Kidney tubule cell (primary cell): ENCODE results near the gene PHC1.

Experiments used
- DNase-seq: peaks from one replicate; pipeline ENCODE4 v3.0.0-alpha.2; 2018; ENCODE audit warnings: low spot score

PHC1 gene

DNA sequence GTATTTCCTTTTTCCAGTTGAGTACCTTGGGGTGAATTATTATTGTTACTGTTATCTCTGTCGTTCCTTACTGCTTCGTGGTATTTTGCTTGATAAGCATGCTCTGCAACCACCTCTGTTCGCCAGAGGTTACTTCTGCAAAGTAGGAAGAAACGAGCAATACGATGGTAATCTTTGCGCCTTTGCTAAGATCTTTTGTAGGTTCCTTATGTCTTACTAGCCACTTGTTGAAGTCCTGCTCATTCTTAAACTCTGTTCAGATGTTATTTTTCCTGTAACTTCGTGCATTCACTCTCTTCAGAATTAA lies 35.9 kb downstream of the PHC1 start:
- no peak for DNase-seq

DNA sequence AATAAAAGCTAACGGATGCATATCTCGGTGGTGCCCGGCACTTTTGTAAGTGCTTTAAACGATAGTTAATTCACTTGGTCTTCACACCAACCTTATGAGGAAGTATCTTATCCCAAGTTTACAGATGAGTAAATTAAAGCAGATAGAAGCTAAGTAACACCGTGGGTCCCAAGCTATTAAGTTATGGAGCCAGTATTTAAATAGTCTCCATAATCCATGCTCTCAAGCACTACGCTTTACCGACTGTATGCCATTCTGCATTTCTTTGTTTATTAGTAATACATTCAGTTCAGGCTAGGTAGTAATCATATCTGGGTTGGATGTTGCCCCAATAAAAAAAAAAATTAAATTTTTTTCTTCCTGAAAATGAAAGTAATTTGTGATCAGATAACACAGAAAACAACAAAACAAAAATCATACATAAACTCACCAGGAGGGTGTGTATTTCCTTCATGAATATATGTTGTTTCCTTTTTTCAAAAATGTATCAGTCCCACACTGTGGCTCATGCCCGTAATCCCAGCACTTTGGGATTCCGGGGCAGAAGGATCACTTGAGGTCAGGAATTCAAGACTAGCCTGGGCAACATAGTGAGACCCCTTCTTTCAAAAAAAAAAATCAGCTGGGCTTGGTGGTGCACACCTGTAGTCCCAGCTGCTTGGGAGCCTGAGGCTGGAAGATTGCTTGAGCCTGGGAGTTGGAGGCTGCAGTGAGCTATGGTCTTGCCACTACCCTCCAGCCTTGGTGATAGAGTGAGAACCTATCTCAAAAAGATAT lies 36.6 kb downstream of the PHC1 start:
- DNase-seq: no peak

DNA sequence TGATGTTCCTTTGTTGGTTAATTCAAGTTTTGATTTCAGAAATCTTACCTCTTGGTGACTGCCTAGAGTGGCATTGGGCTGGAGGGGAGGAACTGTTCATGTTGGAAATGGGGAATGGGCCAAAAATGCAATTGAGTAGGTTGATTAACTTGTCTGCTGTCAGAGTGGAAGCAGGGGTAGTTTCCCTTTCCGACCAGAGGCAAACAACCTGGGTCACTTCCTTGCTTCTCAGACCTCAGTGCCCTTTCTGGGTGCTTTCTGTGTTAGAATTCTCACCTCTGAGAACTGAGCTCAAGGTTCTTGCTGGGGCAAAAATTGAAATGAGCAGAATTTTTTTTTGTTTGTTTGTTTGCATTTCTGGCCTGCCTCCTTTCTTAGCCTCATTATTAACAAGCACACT lies 37.4 kb downstream of the PHC1 start:
- DNase-seq: no peak

DNA sequence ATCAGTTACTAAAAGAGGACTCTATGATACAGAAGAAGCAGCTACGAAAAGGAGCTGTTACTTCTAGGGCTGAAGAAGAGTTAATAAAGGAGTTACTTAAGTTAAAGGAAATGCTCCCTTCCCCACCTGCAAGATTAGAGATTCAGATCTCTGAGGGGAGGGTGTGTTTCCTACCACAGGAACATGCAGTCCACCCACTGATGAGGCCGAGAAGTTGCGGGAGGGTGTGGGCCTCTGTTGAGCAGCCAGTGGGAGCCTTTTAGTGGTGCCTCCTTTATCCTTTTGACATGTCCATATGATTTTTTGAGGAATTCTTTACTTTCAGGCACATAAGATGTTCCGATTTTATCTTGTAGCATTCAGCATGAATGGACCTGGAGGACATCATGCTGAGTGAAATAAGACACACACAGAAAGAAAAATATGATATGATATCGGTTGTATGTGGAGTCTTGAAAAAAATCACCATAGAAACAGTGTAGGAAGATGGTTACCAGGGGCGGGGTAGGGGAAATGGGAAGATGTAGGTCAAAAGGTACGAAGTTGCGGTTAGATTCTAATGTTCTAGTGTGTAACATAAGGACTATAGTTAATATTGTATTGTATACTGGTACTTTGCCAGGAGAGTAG lies 39.6 kb downstream of the PHC1 start:
- no peak for DNase-seq

DNA sequence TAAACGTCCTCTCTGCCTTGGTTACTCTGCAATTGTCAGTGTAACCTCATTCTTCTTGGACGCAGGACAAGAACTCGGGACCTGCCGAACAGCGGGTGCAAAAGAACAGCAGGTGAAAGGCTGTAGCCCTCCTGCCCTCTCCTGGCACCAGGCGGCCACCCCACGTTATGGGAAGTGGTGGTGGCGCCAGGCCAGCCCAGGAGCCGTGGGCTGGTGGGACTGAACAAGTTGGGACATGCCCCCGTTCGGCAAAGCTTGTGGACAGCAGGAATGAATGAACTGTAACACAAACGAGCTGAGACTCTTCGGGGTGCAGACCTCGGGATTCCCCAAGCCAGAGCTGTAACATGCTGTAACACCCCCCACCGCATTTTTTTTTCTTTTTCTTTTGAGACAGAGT lies 41.8 kb downstream of the PHC1 start:
- DNase-seq: no peak

DNA sequence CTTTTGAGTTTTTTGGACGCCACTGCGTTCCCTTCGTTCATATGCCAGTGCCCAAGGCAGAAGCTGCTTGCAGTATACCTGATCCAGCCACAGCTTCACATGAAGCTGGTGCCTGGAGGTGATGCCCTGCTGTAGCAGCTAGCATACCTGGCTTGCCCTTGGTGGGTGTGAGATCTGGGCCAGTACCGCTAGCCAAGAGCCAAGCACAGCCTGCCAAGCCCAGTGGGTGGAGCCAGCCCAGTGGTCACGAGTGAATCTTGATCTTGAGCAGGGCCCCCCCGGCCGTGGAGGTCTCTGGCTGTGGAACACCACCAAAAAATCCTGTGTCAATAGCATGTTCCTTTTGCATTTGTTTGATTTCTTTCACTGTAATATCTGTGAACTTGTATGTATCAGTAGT lies 42.5 kb downstream of the PHC1 start:
- no peak for DNase-seq

DNA sequence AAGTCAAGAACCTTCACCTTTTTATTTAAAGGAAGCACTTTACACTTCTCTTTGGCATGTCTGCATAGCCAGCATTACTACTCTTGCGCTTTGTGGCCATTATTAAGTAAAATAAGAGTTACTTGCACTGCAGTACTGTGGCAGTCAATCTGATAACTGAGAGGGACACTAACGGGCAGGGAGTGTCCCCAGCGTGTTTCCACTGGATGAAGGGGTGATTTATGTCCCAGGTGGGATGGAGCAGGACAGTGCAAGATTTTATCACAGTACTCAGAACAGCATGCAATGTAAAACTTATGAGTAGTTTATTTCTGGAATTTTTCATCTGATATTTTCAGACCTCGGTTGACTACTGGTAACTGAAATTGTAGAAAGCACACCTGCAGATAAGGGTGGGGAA lies 43.3 kb downstream of the PHC1 start:
- no peak for DNase-seq

DNA sequence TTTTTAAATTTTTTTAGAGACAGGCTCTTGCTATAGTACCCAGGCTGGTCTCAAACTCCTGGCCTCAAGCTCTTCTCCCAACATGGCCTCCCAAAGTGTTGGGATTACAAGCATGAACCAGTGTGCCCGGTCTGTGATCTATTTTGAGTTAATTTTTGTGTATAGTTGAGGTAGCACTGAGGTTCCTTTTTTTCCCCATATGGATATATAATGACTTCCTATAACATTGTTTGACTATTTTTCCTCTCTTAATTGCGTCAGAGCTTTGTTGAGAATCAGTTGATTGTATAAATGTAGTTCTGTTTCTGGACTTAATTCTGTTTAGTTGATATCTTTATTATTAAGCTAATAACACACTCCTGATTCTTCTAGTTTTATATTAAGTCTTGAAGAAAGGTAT lies 43.8 kb downstream of the PHC1 start:
- no peak for DNase-seq

DNA sequence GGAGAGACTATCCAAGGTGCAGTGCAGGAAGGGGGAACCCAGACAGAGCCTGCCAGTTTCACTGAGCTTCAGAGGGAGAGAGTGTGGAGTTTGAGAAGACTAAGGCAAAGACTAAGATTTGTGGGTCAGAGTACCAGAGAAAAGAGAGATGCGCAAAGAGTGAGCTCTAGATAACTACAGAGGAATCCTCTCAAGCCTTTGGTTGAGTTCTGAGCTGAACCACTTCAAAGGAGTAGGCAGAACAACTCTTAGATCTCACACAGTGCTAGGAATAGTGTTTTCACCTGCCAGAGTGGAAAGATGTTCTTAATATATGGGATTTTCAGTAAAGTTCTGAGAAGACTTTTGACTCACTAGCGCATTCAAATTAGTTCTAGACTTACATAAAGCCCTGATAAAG lies 45.9 kb downstream of the PHC1 start:
- no peak for DNase-seq

DNA sequence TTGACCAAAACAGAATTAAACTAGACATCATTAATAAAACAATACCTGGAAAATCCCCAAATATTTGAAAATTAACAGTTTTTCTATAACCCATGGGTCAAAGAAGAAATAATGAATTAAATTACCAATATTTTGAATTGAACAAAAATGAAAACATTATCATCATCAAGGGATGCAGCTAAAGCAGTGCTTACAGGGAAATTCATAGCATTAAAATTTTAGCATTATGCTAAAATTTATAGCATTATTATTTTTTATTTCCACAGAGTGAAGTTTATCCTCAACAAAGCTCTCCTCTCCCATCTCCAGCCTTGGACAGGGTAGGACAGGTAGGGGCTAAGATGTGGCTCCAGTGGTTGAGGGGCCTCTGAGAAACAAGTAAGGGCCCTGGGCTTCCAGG lies 54.5 kb downstream of the PHC1 start:
- no peak for DNase-seq

DNA sequence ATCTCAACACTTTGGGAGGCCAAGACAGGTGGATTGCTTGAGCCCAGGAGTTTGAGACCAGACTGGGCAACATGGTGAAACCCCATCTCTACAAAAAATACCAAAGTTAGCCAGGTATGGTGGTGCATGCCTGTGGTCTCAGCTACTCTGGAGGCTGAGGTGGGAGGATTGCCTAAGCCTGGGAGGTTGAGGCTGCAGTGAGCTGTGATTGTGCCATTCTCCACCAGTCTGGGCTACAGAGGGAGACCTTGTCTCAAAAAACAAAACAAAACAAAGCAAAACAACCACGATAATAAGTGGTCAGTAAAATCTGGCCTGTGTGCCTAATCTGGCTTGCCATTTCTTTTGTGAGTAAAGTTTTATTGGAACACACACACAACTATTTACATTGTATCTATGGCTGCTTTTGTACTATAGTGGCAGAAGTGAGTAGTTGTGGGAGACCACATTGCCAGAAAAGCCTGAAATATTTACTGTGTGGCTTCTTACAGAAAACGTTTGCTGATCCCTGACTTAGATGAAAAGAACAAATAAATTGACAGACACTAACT lies 55.6 kb downstream of the PHC1 start:
- no peak for DNase-seq

DNA sequence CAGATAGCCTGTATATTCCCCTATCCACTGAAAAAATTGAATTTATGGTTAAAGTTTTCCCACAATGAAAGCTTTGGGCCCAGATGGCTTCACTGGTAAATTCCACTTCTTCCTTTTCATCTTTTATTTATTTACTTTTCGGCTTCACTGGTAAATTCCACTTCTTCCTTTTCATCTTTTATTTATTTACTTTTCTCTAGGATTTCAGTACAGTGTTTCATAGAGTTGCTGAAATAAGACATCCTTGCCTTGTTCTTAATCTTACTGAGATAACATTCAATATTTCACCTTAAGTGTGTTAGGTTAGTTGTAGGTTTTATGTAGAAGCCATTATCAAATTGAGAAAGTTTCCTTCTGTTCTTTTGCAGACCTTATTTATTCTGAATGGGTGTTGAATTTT lies 56.1 kb downstream of the PHC1 start:
- no peak for DNase-seq

DNA sequence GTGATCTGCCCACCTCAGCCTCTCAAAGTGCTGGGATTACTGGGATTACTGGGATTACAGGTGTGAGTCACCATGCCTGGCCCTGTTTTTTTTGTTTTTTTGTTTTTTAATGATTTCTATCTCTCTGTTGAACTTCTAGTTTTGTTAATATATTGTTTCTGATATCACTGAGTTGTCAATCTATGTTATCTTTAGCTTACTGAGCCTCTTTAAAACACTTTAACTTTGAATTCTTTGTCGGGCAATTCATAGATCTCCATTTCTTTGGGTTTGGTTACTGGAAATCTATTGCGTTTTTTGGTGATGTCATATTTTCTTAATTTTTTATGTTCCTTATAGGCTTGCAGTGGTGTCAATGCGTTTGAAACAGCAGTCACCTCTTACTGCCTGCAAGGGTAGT lies 65.8 kb downstream of the PHC1 start:
- no peak for DNase-seq

DNA sequence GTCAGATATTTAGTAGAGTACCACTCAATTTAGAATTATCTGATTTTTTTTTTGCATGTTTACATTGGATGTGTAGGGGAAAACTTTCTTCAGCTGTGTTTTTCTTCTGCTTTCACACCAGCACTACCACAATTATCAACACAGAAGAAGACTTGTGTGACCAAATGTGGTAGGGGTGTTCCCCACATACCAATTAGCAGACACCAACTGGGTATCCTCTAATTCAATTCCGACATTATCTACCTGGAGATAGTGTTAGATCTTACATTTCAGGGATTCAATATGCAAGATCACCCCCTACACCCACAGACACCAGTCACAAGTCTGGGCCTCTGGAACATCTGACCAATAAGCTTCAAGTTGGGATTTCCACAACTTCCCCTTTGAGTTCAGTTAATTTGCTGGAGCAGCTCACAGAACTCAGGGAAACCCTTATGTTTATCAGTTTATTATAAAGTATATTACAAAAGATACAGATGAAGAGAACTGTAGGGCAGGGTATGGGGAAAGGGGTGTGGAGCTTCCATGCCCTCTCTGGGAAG lies 71.0 kb downstream of the PHC1 start:
- DNase-seq: no peak

DNA sequence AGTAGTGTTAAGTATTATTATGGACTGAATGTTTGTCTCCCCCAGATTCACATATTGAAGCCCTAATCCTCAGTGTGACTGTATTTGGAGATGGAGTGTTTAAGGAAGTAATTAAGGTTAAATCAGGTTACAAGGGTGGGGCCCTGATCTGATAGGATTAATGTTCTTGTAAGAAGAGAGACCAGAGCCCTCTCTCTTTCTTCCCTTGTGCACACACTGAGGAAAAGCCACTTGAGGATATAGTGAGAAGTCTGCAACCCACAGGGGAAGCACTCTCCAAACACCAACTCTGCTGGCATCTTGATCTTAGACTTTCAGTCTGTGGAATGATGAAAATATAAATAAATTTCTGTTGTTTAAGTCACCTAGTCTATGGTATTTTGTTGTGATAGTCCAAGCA lies 72.9 kb downstream of the PHC1 start:
- no peak for DNase-seq

DNA sequence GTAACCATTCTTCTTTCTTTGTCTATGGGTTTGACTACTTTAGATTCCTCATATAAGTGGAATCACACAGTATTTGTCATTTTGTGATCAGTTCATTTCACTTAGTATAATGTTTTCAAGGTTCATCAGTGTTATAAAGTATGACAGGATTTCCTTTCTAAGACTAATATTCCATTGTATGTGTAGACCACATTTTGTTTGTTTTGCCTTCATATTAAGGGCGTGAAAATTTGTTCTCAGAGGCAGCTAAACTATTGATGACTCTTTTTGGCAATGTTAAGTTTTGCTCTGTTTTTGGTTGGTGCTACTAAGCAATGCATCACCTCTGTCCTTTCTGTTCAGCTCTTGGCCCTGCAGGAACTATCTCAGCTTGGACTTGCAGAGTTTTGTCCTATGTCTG lies 73.4 kb downstream of the PHC1 start:
- no peak for DNase-seq

DNA sequence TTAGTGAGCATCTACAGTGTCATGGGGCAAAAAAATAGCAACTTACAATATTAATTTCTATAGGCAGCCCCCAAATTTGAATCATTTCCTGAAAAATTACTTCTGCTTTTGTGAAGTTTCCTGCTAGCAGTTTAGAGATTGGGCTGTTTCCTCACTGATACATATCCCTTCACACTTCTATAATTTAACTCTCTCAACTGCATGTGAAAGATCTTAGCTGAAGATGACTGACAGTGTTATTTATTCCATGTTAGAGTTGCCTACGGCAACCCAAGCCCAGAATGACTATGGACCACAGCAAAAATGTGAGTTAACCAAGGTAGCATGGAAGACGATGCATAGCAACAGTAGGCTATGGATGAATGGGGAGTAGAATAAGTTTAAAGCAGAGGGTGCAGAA lies 75.1 kb downstream of the PHC1 start, which contains the start of gene KLRG1:
KLRG1 (plus strand) TSS at position 134 of the 400 bp plus-strand sequence; CDS start at position 224, 90 bp downstream.
- DNase-seq: no peak
